SH-SY5Y (cell line): ENCODE results near the gene SLC7A5.

Experiments used
- GATA2 ChIP-seq: IDR thresholded peaks from 2 replicates; pipeline ENCODE4 v1.6.1; 2011; ENCODE audit warnings: mild to moderate bottlenecking, low read depth, low read length
- GATA3 ChIP-seq: IDR thresholded peaks from 2 replicates; pipeline ENCODE4 v1.6.1; 2011; ENCODE audit warnings: low read depth, mild to moderate bottlenecking, low read length, moderate library complexity

The SLC7A5 gene

DNA sequence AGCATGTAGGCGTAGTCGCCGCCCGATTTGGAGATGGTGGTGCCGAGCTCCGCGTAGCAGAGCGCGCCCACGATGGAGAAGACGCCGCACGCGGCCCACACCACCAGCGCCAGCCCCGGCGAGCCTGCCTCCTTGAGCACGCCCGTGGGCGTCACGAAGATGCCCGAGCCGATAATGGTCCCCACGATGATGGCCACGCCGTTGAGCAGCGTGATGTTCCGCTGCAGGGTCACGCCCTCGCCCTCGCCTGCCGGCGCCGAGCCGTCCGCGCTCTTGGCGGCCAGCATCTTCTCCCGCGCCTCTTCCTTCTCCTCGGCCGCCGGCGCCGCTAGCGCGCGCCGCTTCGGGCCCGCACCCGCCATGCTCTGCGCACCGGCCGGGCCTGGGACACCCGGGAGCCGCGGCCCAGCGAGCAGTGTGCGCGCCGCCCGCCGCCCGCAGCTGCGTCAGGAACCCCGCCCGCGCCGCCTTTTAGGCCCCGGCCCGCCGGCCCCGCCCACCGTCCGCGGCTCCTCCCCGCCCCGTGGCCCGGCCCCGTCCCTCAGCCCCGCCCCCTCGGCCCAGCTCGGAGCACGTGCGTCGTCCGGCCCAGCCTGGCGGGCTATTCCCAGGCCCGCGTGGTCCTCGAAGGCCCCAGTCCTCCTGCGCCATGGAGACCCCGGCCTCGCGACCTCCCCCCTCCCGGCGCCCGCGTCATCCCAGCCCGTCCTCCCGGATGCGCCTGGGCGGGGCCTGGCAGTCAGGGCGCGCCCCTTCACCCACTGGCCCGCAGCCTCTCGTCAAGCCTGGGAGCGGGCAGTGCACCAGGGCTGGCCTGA lies at the start of gene SLC7A5:
SLC7A5 (minus strand) TSS at position 447 of the 818 bp plus-strand sequence; CDS start at position 362, 85 bp downstream.
- TF ChIP-seq GATA2, result 0 out of 2 replicates have a peak, but pooled peaks have one; percentile 13

DNA sequence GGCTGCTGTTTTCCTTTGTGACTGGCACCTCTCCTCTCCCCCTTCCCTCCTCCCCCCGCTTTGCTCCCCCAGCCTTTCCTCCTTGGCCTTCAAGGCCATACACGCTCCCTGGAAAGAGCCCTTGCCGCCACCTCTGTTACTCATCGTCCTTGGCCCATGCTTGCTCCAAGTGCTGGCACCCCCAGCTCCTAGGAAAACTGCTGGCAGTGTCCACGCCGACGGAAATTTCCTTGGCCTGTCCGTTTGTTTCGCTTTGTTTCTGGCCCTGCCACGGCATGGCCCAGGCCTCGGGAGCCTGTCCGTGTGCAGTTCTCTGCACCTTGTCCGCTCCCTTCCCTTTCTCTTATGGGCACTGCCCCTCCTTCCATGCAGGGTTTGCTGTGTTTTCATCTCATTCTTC lies 49.0 kb upstream of the SLC7A5 start:
- TF ChIP-seq GATA2, result no peak
- no peak for TF ChIP-seq GATA3

- TF ChIP-seq GATA2, result no peak
- no peak for TF ChIP-seq GATA3
Measured at GRCh38 chr16:87917503-87917902, 48.2 kb upstream of the SLC7A5 start.

GRCh38 chr16:87914812-87915211 lies 45.5 kb upstream of the SLC7A5 start:
- TF ChIP-seq GATA3, result no peak
- no peak for TF ChIP-seq GATA2

DNA sequence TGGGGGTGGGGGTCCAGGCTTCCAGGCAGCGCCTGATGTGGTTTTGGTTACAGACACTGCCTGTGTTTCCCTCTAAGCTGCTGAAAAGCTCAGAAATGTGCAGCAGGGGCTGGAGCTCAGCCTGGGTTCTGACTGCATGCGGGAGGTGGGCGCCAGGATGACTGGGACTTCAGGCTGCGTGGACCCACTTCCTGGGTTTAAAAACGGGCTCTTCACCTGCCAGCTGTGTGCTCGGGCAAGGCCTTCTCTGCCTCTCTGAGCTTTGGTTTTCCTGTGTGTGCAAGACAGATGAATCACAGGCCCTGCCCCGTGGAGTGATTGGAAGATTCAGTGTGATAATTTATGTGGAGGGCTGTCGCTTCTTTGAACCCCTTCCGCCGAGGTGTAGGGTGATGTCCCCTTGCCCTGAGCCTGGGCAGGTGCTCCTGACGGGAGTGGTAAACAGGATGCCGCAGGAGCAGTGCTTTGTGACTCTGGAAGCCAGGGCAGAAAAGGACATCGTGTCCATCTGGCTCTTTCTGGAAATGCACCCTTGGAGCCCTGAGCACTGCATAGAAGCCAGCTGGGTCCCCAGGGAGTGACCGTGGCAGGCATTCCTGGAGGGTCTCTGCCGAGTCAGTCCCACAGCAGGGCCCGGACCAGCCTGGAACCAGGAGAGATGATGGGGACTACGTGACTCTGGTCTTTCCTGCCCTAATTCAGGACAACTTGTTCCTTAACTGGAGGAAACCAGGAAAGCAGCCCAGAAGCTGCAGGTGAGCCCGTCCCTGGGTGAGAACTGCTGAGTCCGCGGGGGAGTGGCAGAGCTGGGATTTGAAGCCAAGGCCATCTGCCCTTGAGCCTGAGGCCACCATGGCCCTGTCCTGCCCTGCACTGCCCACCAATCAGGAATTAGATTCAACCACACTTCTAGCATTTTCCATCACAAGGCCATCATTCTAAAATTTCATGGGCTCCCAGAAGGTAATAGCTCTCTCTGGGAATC lies 28.5 kb upstream of the SLC7A5 start:
- TF ChIP-seq GATA3 (no peak), GATA2 (no peak)

GRCh38 chr16:87895641-87896141 lies 26.4 kb upstream of the SLC7A5 start:
- TF ChIP-seq GATA2, result no peak
- no peak for TF ChIP-seq GATA3

- TF ChIP-seq GATA3, result no peak
- no peak for TF ChIP-seq GATA2
Measured at GRCh38 chr16:87891764-87892163, 22.5 kb upstream of the SLC7A5 start.

DNA sequence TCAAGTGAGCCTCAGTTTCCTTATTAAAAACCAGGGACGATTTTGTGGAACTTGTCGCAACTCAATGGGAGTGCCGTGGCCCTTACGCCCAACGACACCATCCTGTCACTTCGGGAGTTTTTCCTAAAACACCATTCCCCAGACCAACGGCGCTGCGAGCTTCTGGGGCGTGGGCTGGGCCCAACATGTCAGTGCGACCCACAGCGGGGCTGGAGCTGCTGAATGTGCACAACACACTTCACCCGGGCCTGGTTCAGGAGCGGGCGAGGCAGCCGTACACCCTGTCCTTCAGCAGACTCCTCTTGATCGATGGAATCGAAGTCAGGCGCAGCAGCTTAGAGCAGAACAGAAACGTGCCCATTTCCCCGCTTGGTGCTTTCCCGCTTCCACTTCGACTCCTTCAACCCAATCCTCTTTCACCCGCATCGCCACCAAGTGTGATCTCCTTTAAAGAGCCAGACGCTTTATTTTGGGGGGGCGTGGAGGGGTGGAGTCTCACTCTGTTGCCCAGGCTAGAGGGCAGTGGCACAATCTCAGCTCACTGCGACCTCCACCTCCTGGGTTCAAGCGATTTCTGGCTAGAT lies 13.2 kb upstream of the SLC7A5 start:
- TF ChIP-seq GATA3, result no peak
- no peak for TF ChIP-seq GATA2

- no peak for TF ChIP-seq GATA3
- no peak for TF ChIP-seq GATA2
Measured at GRCh38 chr16:87881324-87882200, 12.3 kb upstream of the SLC7A5 start.

DNA sequence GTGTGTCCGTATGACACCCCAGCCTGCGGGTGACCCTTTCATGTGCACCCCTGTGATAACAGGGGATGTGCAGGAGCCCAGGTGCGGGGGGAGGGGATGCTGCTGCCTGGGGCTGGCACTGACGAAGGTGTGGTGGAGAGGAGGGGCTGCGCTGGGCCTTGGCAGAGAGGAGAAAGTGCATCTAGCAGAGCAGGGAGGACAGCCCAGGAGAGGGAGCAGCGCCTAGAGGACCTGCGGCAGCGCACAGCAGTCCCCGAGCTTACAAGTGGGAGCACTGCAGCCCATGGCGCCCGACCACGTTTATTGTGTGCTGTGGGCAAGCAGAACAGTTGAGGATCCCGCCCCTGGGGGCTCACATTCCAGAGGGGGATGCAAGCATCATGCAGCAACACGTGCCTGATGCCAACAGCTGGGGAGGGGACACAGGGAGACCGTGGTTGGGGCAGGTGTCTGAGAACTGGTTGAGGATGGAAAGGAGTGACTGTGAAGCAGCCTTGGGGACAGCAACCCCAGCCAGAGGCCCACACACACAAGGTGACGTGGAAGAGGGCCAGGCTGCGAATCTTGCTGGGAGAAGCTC lies 10.9 kb upstream of the SLC7A5 start:
- TF ChIP-seq GATA2 (no peak), GATA3 (no peak)

- no peak for TF ChIP-seq GATA3
- no peak for TF ChIP-seq GATA2
Measured at GRCh38 chr16:87878704-87879103, 9.4 kb upstream of the SLC7A5 start.

- TF ChIP-seq GATA2 (no peak), GATA3 (no peak)
Measured at GRCh38 chr16:87877942-87878507, 8.7 kb upstream of the SLC7A5 start.

- TF ChIP-seq GATA2, result no peak
- no peak for TF ChIP-seq GATA3
Measured at GRCh38 chr16:87874639-87875427, 5.5 kb upstream of the SLC7A5 start.
